Stimulated activated CD4-positive, alpha-beta T cell treated with anti-CD3 and anti-CD28 coated beads, TNF-alpha, amount 100 ng/mL, for 24 hours (primary cell): ENCODE data around the gene PIGBOS1.

Source experiments
- DNase-seq, 3 experiments: peaks; one replicate each; pipeline ENCODE4 v3.0.0-alpha.2; 2020; ENCODE audit warnings: low read depth in 3 of 3

Gene PIGBOS1

GRCh38 chr15:55267401-55268175 lies 51.3 kb downstream of the PIGBOS1 start:
- DNase-seq, result peak in 2 of 3 experiments; percentile 29 to 61
